ENCODE results near the gene EIF4EBP2. TPM values are rescaled to one million over a fixed set of nuclear protein-coding genes. Genes with fewer than 3 reads are reported as not detected.

Gene EIF4EBP2, protein sequence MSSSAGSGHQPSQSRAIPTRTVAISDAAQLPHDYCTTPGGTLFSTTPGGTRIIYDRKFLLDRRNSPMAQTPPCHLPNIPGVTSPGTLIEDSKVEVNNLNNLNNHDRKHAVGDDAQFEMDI
- total RNA-seq, result 48.2 TPM

DNA sequence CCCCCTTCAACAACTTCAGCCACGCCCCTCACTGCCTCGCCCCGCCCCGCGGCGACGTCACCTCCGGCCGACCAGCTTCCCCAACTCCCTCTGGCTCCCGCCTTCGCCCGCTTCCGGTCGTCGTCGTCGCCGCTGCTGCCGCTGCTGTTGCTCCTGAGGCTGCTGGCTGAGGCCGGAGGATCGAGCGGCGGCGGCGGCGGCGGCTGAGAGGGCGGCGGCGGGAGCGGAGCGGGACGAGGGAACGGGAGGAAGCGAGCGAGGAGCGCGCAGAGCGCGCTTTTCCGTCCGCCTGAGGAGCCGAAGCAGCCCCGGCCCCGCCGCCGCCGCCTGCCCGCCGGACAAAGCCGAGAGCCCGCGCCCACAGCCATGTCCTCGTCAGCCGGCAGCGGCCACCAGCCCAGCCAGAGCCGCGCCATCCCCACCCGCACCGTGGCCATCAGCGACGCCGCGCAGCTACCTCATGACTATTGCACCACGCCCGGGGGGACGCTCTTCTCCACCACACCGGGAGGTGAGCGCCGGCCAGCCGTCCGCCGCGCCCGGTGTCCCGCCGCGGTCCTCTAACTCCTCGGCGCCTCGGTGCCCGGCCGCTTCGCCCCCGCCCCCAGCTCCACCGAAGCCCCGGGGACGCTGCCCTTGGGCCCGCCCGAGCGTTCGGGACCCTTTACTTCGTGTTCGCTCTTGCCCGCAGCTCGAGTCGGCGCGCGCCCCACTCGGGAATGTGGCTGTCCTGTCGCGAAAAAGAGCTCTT lies at the start of gene EIF4EBP2:
Gene EIF4EBP2, plus strand, starts transcription at position 110 of the 751 bp plus-strand sequence. Its CDS starts 257 bp downstream, at position 367.

DNA sequence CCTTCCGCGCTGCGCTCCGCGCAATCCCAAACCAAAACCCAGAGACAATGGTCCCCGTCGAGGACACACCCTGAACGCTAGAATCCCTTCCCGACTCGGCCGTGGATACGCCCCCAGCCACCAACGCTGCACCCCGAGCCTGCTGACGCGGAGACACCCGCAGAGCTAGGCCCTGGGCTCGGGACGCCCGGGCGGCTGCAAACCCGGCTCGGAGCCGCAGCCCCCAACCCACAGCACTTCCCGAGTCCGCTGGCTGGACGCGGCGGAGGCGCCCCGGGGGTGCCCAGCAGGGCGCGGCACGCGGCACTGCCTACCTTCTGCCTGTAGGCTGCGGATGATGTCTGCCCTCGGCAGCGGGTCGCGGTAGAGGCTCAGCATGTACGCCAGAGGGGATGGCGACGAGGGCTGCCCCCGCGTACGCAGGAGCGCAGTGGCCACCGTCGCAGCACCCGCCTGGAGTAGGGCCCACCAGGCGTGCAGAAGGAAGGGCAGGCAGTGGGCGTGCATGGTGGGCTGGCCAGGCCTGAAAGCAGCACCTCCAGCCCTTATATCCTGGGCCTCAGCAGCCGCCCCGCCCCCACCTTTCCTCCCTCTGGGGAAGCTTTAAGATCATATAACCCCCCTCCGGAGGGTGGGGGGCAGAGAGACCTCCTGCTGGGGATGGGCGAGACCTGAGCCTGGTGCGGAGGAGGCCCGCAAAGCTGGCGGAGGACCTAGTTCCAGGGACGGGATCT lies 37.4 kb downstream of the EIF4EBP2 start, which contains the start of gene NODAL:
Gene NODAL, minus strand, starts transcription at position 521 of the 734 bp plus-strand sequence. Its CDS starts 14 bp downstream, at position 507.

Other genes with a start within 250 kb of the EIF4EBP2 start
- gene SAR1A, start 233.6 kb upstream of the EIF4EBP2 start, total RNA-seq, result 85.1 TPM
- 56.8 TPM for gene PPA1, start 170.7 kb upstream of the EIF4EBP2 start, total RNA-seq
- 0.06 TPM for gene NPFFR1, start 120.1 kb upstream of the EIF4EBP2 start, total RNA-seq
- gene LRRC20, start 21.5 kb upstream of the EIF4EBP2 start, total RNA-seq, result 15.7 TPM
- not detected for gene NODAL, start 37.5 kb downstream of the EIF4EBP2 start, total RNA-seq
- 18.1 TPM for gene PALD1, start 74.6 kb downstream of the EIF4EBP2 start, total RNA-seq
- gene PRF1, start 198.6 kb downstream of the EIF4EBP2 start, total RNA-seq, result 2.0 TPM

Data from metanephros (tissue), 1 donor.